Thyroid gland (tissue), 4 donors: ENCODE results near the gene HS3ST3A1. TPM values are rescaled to one million over a fixed set of nuclear protein-coding genes. Genes with fewer than 3 reads are reported as not detected.

Experiments
- DNase-seq, 2 donors: peaks; one replicate each; pipeline ENCODE4 v3.0.0-alpha.2; 2019
- H3K27ac ChIP-seq, 3 donors: fragments of 200-600 bp; sonication (generic); 1 replicate in 2 of 3; 2 replicates in 1 of 3; pipeline ENCODE4 v1.5.1; 2016 to 2019; ENCODE audit warnings: mild to moderate bottlenecking in 1 of 3, moderate library complexity in 1 of 3
- H3K27me3 ChIP-seq: fragments of 200-600 bp; sonication (generic); one replicate; pipeline ENCODE4 v1.5.1; 2019
- H3K36me3 ChIP-seq, 2 donors: fragments of 200-600 bp; sonication (generic); one replicate each; pipeline ENCODE4 v1.5.1; 2016 to 2019
- H3K4me1 ChIP-seq, 2 donors: fragments of 200-600 bp; sonication (generic); one replicate each; pipeline ENCODE4 v1.5.1; 2017 to 2019
- H3K4me3 ChIP-seq, 3 donors: fragments of 200-600 bp; sonication (generic); replicated peaks in 1 of 3; 1 replicate in 2 of 3; 2 replicates in 1 of 3; pipeline ENCODE4 v1.5.1; 2016; ENCODE audit warnings: mild to moderate bottlenecking in 1 of 3
- H3K9me3 ChIP-seq: fragments of 200-600 bp; sonication (generic); one replicate; pipeline ENCODE4 v1.5.1; 2017
- POLR2A ChIP-seq, 2 donors: fragments of 450-650 bp; IDR thresholded peaks; one replicate each; pipeline ENCODE4 v1.6.1; 2017; ENCODE audit warnings: antibody characterized with exemption in 2 of 2, mild to moderate bottlenecking in 2 of 2, moderate library complexity in 1 of 2
- WGBS, 2 donors: methylation state at CpG; one replicate each; pipeline ENCODE4 v1.1.5; 2017; 5-methylcytosine and 5-hydroxymethylcytosine counted together
- intact Hi-C: fragments of 100-400 bp; cut with DNase I; formaldehyde crosslinking; loops from one replicate; pipeline ENCODE4 v1.15.1; 2023
- total RNA-seq, 4 donors: library from RNA; depleted of rRNA; stranded (reverse); fragments of >200 nt; gene quantifications; one replicate each; pipeline ENCODE4 v1.2.3, GENCODE V29; 2016
- TF ChIP-seq, protein P1 (sequence below), 6 experiments: fragments of 200-600 bp in 3 of 6; fragments of 450-650 bp in 3 of 6; sonication (generic) in 3 of 6; IDR thresholded peaks; one replicate each; pipeline ENCODE4 v1.5.1; 2016 to 2019; ENCODE audit warnings: antibody characterized with exemption in 6 of 6, mild to moderate bottlenecking in 2 of 6, inconsistent platforms in 1 of 6, moderate library complexity in 1 of 6

HS3ST3A1 gene
- total RNA-seq, 4 donors from 2014 or later: 0.98 to 2.1 (median 1.8) TPM

DNA sequence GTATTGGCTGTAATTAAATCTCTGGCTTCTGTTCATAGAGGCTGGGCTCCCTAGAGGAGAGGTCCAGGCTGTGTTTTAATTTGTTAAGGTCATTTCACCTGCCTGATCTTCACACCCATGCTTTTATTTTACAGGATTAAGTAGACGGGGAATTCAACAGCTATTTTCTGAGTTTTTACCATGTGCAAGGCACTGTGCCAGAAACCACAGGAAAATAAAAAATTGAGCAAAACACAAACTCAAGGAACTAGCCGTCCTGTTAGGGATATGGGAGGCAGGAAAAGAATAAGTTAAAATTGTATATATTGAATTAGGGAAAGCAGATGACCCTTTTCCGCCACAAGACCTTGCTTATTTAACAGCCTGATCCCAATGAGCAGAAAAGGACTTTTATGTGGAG is 29.1 kb downstream of the HS3ST3A1 start:
- no peaks in the 10 kb centered on the region for H3K4me1 ChIP-seq
- H3K36me3 ChIP-seq: no peaks in the 10 kb centered on the region
- no peak overlapping the region for H3K27ac ChIP-seq
- DNase-seq: no peak
- TF ChIP-seq POLR2A (IDR thresholded peaks at IDR 0.05): no peak
- TF ChIP-seq, protein P1, sequence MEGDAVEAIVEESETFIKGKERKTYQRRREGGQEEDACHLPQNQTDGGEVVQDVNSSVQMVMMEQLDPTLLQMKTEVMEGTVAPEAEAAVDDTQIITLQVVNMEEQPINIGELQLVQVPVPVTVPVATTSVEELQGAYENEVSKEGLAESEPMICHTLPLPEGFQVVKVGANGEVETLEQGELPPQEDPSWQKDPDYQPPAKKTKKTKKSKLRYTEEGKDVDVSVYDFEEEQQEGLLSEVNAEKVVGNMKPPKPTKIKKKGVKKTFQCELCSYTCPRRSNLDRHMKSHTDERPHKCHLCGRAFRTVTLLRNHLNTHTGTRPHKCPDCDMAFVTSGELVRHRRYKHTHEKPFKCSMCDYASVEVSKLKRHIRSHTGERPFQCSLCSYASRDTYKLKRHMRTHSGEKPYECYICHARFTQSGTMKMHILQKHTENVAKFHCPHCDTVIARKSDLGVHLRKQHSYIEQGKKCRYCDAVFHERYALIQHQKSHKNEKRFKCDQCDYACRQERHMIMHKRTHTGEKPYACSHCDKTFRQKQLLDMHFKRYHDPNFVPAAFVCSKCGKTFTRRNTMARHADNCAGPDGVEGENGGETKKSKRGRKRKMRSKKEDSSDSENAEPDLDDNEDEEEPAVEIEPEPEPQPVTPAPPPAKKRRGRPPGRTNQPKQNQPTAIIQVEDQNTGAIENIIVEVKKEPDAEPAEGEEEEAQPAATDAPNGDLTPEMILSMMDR (IDR thresholded peaks at IDR 0.05): no peak
- no peaks in the 10 kb centered on the region for H3K9me3 ChIP-seq
- intact Hi-C loops: no loop called here
- H3K4me3 ChIP-seq: no peak overlapping the region
- H3K27me3 ChIP-seq: no peaks in the 10 kb centered on the region
- 68 to 70% methylated on average over 3 of the region's 3 CpGs for WGBS, 2 donors

DNA sequence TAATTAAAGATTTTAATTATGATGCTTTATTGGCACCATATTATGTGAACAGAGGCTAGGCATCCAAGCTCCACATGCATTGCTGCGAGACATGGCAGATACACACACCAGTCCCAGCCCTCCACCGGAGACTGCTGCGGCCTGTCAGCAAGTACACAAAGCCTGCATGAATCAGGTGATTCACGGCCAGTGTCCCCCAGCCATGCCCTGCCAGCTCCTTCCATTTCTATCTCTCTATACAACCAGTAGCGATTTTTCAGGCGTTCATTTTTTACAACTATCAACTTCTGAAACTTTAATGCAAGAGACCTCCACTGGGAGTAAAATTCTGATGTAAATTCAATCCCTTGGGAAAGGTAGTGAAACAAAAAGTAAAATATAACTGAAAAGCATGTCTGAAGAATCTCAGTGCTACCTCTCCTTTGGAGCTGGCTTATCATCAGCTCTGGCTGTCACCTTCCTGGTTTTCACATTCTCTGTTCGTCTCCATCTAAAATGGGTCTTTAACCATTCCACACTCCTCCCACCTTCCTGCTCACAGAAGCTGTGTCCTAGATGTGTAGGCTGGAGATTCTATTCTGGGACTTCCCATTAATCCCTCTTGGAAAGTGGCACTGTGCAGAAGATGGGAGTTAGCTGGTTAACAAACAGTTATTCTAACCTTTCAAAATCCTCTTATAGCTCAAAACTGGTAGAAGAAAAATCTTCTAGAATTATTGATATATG is 32.2 kb downstream of the HS3ST3A1 start:
- intact Hi-C loops: no loop called here
- H3K27ac ChIP-seq: no peak overlapping the region
- TF ChIP-seq, protein P1 (IDR thresholded peaks at IDR 0.05): no peak
- no peak for TF ChIP-seq POLR2A (IDR thresholded peaks at IDR 0.05)
- no peak for DNase-seq
- no peaks in the 10 kb centered on the region for H3K9me3 ChIP-seq
- no peaks in the 10 kb centered on the region for H3K36me3 ChIP-seq
- no peaks in the 10 kb centered on the region for H3K27me3 ChIP-seq
- WGBS, 2 donors: 59 to 73% methylated on average over 7 of the region's 7 CpGs
- H3K4me3 ChIP-seq: no peak overlapping the region
- H3K4me1 ChIP-seq: no peaks in the 10 kb centered on the region

DNA sequence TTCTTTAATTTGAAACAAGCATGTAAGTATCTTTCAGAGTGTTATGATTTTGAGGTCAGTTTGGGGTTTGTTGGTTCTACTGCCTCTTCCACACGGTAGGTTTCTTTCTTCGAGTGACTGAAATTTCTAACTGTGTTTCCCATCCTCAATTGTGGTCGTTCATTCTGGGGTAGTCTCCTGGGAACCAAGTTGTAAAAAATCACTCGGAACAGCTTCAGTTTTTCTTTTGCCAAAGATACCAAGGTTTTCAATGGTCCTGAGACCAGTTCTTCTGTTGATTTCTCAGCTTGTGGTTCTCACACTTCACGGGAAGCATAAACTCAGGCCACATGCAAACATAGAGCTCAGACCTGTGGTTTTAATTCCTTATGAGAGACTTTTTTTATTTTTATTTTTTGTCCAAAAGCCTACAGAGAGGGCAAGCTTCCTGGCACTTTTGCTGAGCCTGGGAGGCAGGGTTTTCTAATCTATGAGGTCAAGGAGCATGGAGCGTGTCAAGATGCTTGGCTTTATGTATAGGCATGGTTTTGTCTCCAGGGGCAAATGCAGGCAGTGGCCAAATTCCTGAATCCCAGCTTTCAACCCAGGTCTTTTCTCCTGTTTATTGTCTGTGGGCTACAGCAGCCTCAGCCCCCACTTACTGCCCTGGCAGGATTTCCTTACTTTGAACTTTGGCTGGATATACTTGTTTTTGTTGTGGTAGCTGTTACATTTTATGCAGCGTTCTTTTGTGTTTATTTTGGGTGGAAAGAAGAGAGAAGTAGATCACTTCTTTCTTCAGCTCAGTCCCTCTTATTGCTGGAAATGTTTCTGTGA is 32.9 kb downstream of the HS3ST3A1 start:
- H3K4me3 ChIP-seq: no peak overlapping the region
- H3K27ac ChIP-seq: no peak overlapping the region
- no peak for DNase-seq
- no peaks in the 10 kb centered on the region for H3K27me3 ChIP-seq
- intact Hi-C loops: no loop called here
- TF ChIP-seq, protein P1 (IDR thresholded peaks at IDR 0.05): no peak
- no peak for TF ChIP-seq POLR2A (IDR thresholded peaks at IDR 0.05)
- 57 to 58% methylated on average over 7 of the region's 7 CpGs for WGBS, 2 donors
- no peaks in the 10 kb centered on the region for H3K9me3 ChIP-seq
- no peaks in the 10 kb centered on the region for H3K36me3 ChIP-seq
- no peaks in the 10 kb centered on the region for H3K4me1 ChIP-seq

DNA sequence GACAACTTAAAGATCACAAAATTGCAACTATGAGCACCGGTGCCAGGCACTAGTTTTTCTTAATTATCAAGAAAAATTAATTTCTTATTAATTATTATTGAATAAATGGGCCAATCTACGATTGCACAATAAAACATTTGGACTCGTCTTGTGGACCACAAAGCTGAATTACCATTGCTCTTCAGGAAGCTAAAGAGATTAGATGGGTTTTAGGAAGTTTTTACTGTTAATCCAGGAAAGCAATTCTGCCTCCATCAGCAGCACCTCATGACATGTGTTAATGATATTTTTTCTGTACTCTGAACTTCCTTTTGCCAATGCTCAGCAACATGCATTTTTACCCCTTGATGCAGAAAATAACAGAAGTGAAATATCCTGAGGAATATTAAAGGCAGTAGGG is 37.9 kb downstream of the HS3ST3A1 start:
- Histone ChIP-seq H3K27me3 (no peaks in the 10 kb centered on the region), H3K27ac (no peak overlapping the region), H3K4me1 (no peaks in the 10 kb centered on the region), H3K36me3 (no peaks in the 10 kb centered on the region), H3K9me3 (no peaks in the 10 kb centered on the region), H3K4me3 (no peak overlapping the region)
- 72 to 75% methylated on average over 3 of the region's 3 CpGs for WGBS, 2 donors
- intact Hi-C loops: no loop called here
- DNase-seq: no peak
- TF ChIP-seq, protein P1 (IDR thresholded peaks at IDR 0.05): no peak
- no peak for TF ChIP-seq POLR2A (IDR thresholded peaks at IDR 0.05)

DNA sequence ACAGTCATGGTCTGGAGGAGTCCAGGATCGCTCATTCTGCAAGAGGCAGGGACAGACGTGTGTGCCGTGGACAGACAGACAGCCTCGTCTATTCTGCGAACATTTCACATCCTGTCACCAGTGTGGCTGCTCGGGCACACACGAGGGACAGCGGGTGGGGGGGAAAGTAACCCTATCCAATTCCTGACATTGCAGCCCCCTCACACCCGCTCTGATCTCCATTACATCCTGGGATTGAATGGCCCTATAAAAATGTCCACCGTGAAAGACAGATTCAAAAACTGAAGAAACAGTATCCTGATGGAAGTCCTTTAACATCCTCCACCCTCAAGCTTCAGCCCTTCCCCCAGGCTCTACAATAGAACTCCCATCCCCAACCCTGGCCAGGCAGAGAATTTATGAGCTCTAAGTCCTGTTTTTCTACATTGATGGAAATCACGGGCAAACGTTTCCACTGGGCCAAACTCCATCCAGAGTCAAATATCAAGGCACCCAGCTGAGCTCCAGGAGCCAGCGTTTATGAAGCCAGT is 39.4 kb downstream of the HS3ST3A1 start:
- WGBS, 2 donors: 83 to 85% methylated on average over 13 of the region's 13 CpGs
- Histone ChIP-seq H3K4me1 (no peaks in the 10 kb centered on the region), H3K4me3 (no peak overlapping the region), H3K36me3 (no peaks in the 10 kb centered on the region), H3K27me3 (no peaks in the 10 kb centered on the region), H3K27ac (no peak overlapping the region), H3K9me3 (no peaks in the 10 kb centered on the region)
- DNase-seq: no peak
- intact Hi-C loops: no loop called here
- TF ChIP-seq, protein P1 (IDR thresholded peaks at IDR 0.05): no peak
- TF ChIP-seq POLR2A (IDR thresholded peaks at IDR 0.05): no peak
